ENCODE results near the gene ZFHX3.

The ZFHX3 gene

DNA sequence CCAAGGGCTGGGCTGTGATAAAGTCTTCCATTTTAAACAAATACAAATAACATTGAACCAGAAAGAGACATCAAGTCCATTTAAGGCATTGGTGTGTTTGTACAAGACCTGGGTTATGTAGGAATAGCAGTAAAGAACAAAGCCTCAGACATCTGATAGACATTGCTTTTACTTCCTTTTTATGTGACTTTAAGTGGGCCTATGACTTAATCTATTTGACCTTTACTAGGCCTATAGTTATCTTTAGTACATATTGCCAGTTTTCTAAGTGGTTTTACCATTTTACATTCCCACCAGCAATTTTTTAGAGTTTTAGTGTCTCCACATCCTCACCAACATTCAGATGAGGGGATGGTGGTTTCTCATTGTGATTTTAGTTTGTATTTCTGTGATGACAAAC lies 298.8 kb downstream of the ZFHX3 start:
- no peak overlapping the region for H3K27ac ChIP-seq
- no peak for TF ChIP-seq ZFX (IDR thresholded peaks at IDR 0.05)
- TF ChIP-seq, protein P1, sequence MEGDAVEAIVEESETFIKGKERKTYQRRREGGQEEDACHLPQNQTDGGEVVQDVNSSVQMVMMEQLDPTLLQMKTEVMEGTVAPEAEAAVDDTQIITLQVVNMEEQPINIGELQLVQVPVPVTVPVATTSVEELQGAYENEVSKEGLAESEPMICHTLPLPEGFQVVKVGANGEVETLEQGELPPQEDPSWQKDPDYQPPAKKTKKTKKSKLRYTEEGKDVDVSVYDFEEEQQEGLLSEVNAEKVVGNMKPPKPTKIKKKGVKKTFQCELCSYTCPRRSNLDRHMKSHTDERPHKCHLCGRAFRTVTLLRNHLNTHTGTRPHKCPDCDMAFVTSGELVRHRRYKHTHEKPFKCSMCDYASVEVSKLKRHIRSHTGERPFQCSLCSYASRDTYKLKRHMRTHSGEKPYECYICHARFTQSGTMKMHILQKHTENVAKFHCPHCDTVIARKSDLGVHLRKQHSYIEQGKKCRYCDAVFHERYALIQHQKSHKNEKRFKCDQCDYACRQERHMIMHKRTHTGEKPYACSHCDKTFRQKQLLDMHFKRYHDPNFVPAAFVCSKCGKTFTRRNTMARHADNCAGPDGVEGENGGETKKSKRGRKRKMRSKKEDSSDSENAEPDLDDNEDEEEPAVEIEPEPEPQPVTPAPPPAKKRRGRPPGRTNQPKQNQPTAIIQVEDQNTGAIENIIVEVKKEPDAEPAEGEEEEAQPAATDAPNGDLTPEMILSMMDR (conservative IDR thresholded peaks at IDR 0.05), result no peak

- H3K27ac ChIP-seq, result no peak overlapping the region
- TF ChIP-seq ZFX (IDR thresholded peaks at IDR 0.05), result no peak
- TF ChIP-seq, protein P1 (conservative IDR thresholded peaks at IDR 0.05), result no peak
These were observed 303.7 kb downstream of the ZFHX3 start for GRCh38 chr16:72744076-72744793.

GRCh38 chr16:72743011-72743761 lies 304.7 kb downstream of the ZFHX3 start:
- no peak overlapping the region for H3K27ac ChIP-seq
- TF ChIP-seq ZFX (IDR thresholded peaks at IDR 0.05), result no peak
- TF ChIP-seq, protein P1 (conservative IDR thresholded peaks at IDR 0.05), result no peak

DNA sequence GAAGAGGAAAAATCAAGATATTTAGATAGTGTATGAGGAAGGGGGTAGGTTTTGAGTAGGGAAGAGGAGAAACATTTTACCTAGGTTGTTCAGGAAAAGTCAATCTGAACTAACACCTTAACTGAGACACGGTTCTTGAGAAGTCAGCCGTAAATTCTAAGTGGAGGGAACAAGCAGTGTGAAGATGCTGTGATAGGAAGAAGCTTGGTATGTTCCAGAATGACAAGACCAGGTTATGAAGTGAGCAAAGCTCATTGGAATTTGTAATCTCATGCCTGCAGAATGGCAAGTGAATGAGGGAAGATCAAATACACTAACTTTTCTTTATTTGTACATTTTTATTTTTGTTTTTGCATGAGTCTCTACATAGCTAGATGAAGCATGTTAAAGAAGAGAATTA lies 307.6 kb downstream of the ZFHX3 start:
- no peak overlapping the region for H3K27ac ChIP-seq
- no peak for TF ChIP-seq ZFX (IDR thresholded peaks at IDR 0.05)
- TF ChIP-seq, protein P1 (conservative IDR thresholded peaks at IDR 0.05), result no peak

GRCh38 chr16:72739577-72739976 lies 308.4 kb downstream of the ZFHX3 start:
- TF ChIP-seq ZFX (IDR thresholded peaks at IDR 0.05), result no peak
- TF ChIP-seq, protein P1 (conservative IDR thresholded peaks at IDR 0.05), result no peak
- no peak overlapping the region for H3K27ac ChIP-seq

DNA sequence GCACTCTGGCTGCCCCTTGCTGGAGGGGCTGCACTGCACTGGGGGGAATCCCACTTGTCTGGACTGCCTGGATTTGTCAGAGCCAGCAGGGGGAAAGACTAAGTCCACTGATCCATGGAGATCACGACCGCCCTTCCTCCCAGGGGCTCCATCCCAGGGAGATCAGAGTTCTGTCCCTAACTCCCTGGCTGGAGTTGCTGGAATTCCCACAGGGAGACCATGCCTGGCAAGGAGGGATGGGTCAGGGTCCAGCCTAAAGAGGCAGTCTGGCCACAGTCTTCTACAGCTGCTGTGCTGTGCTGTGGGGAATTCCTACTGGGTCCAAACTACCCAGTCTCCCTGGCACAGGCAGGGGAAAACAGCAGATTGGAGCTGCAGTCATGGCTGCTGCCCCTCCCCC lies 311.9 kb downstream of the ZFHX3 start:
- H3K27ac ChIP-seq, result no peak overlapping the region
- no peak for TF ChIP-seq ZFX (IDR thresholded peaks at IDR 0.05)

All from C4-2B (cell line).